Smooth muscle cell (in vitro differentiated cells): Measurements from ENCODE around the gene RABL3. TPM values are rescaled to one million over a fixed set of nuclear protein-coding genes. Genes with fewer than 3 reads are reported as not detected.

Source experiments
- DNase-seq: peaks from one replicate; lab custom pipeline; 2025; ENCODE audit not compliant: unreplicated experiment; lab: John Stamatoyannopoulos, UW
- H2AFZ ChIP-seq: fragments of 200-600 bp; sonication (generic); 2 replicates; pipeline ENCODE4 v1.6.0; 2016; ENCODE audit warnings: antibody characterized with exemption, low read depth, mild to moderate bottlenecking
- H3F3A ChIP-seq: fragments of 200-600 bp; sonication (generic); 2 replicates; pipeline ENCODE4 v1.6.0; 2017; ENCODE audit warnings: antibody characterized with exemption, low read depth
- H3K27ac ChIP-seq: fragments of 200-600 bp; sonication (generic); 2 replicates; pipeline ENCODE4 v1.5.1; 2016; ENCODE audit warnings: low read depth, mild to moderate bottlenecking
- H3K27me3 ChIP-seq: fragments of 200-600 bp; sonication (generic); 2 replicates; pipeline ENCODE4 v1.6.1; 2016; ENCODE audit warnings: low read depth, mild to moderate bottlenecking
- H3K36me3 ChIP-seq: fragments of 200-600 bp; sonication (generic); 2 replicates; pipeline ENCODE4 v1.5.1; 2016; ENCODE audit warnings: low read depth
- H3K4me1 ChIP-seq: fragments of 200-600 bp; sonication (generic); 2 replicates; pipeline ENCODE4 v1.5.1; 2016; ENCODE audit warnings: low read depth
- H3K4me2 ChIP-seq: fragments of 200-600 bp; sonication (generic); 2 replicates; pipeline ENCODE4 v1.6.0; 2016; ENCODE audit warnings: mild to moderate bottlenecking
- H3K4me3 ChIP-seq: fragments of 200-600 bp; sonication (generic); 2 replicates; pipeline ENCODE4 v1.5.1; 2016; ENCODE audit warnings: mild to moderate bottlenecking
- H3K79me2 ChIP-seq: fragments of 200-600 bp; sonication (generic); 2 replicates; pipeline ENCODE4 v1.6.0; 2016; ENCODE audit warnings: low read depth, mild to moderate bottlenecking
- H3K9ac ChIP-seq: fragments of 200-600 bp; sonication (generic); 2 replicates; pipeline ENCODE4 v1.6.0; 2016; ENCODE audit warnings: low read depth
- H3K9me3 ChIP-seq: fragments of 200-600 bp; sonication (generic); replicated peaks from 2 replicates; pipeline ENCODE4 v1.5.1; 2016; ENCODE audit warnings: low read depth
- H4K20me1 ChIP-seq: fragments of 200-600 bp; sonication (generic); 2 replicates; pipeline ENCODE4 v1.6.0; 2016; ENCODE audit warnings: low read depth
- WGBS: methylation state at CpG from one replicate; pipeline ENCODE4 v1.1.7; 2016; ENCODE audit warnings: low lambda C conversion rate; 5-methylcytosine and 5-hydroxymethylcytosine counted together
- polyA plus RNA-seq: library from polyadenylated mRNA; unstranded; fragments of >200 nt; fragmentation: Nextera tagmentation; extraction: Ambion mirVana; gene quantifications from 2 replicates; pipeline ENCODE4 v1.2.1, GENCODE V29; 2016
- total RNA-seq: library from RNA; depleted of rRNA; stranded (reverse); fragments of >200 nt; gene quantifications from 2 replicates; pipeline ENCODE4 v1.2.3, GENCODE V29; 2014
- TF ChIP-seq, protein P1 (sequence below): fragments of 200-600 bp; sonication (generic); IDR thresholded peaks from 2 replicates; pipeline ENCODE4 v1.5.1; 2017; ENCODE audit warnings: borderline replicate concordance, mild to moderate bottlenecking, antibody characterized with exemption; ENCODE audit not compliant: insufficient read depth, poor library complexity, severe bottlenecking

Gene RABL3
- total and polyA plus RNA-seq, 2 experiments from 2014 or later: 29.5 to 33.5 TPM

- TF ChIP-seq, protein P1, sequence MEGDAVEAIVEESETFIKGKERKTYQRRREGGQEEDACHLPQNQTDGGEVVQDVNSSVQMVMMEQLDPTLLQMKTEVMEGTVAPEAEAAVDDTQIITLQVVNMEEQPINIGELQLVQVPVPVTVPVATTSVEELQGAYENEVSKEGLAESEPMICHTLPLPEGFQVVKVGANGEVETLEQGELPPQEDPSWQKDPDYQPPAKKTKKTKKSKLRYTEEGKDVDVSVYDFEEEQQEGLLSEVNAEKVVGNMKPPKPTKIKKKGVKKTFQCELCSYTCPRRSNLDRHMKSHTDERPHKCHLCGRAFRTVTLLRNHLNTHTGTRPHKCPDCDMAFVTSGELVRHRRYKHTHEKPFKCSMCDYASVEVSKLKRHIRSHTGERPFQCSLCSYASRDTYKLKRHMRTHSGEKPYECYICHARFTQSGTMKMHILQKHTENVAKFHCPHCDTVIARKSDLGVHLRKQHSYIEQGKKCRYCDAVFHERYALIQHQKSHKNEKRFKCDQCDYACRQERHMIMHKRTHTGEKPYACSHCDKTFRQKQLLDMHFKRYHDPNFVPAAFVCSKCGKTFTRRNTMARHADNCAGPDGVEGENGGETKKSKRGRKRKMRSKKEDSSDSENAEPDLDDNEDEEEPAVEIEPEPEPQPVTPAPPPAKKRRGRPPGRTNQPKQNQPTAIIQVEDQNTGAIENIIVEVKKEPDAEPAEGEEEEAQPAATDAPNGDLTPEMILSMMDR: no peak
- Histone ChIP-seq H3F3A (no peaks in the 10 kb centered on the region), H3K79me2 (no peaks in the 10 kb centered on the region), H3K36me3 (no peaks in the 10 kb centered on the region), H2AFZ (no peak overlapping the region), H3K4me3 (no peak overlapping the region), H3K4me2 (no peak overlapping the region), H3K4me1 (peaks cover 8% of the 10 kb centered on the region), H3K9me3 (no peaks in the 10 kb centered on the region), H3K27me3 (no peaks in the 10 kb centered on the region), H3K9ac (no peak overlapping the region), H3K27ac (no peak overlapping the region), H4K20me1 (no peaks in the 10 kb centered on the region)
- no peak for DNase-seq
- 100% methylated on average over 1 of the region's 1 CpG for WGBS
Measured at GRCh38 chr3:120685411-120685810, 56.9 kb downstream of the RABL3 start.

- H3K4me1 ChIP-seq: peaks cover 11% of the 10 kb centered on the region
- no peaks in the 10 kb centered on the region for H4K20me1 ChIP-seq
- H3K9ac ChIP-seq: no peak overlapping the region
- H3K4me3 ChIP-seq: no peak overlapping the region
- H3F3A ChIP-seq: no peaks in the 10 kb centered on the region
- no peak overlapping the region for H2AFZ ChIP-seq
- H3K9me3 ChIP-seq: no peaks in the 10 kb centered on the region
- no peak overlapping the region for H3K4me2 ChIP-seq
- no peak overlapping the region for H3K27ac ChIP-seq
- WGBS: 90% methylated on average over 4 of the region's 4 CpGs
- TF ChIP-seq, protein P1: no peak
- no peak for DNase-seq
- H3K36me3 ChIP-seq: no peaks in the 10 kb centered on the region
- H3K27me3 ChIP-seq: no peaks in the 10 kb centered on the region
- no peaks in the 10 kb centered on the region for H3K79me2 ChIP-seq
Measured at GRCh38 chr3:120684896-120685295, 57.4 kb downstream of the RABL3 start.

DNA sequence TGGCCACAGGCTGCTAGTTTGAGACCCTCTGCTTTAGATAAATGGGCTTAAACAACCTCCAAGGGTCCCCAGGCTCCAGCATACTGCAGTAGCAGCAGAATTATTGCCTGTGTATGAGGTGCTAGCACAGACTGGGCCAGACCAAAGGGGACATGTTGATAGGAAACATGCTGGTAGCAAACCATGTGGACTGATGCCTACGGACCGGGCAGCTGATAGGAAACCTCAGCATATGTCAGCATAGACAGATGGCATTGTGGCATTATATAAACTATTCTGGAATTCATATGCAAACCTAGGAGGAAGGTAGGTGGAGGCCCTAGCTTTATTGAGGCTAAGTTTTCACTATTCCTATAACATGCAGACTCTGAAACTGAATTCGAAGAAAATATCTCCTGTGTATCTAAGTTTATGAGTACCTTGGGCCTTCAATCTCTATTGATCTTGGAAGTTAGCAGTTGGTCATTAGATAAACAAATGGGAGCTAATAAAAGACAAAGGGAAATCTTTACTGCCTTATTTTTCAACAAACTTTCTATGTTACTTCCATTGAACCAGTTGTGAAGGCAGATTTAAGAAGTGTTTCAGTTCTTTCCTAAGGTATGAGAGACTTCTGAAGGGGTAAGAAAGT lies 58.5 kb downstream of the RABL3 start:
- Histone ChIP-seq H3K4me1 (peaks cover 12% of the 10 kb centered on the region), H3F3A (no peaks in the 10 kb centered on the region), H2AFZ (no peak overlapping the region), H3K4me2 (no peak overlapping the region), H4K20me1 (no peaks in the 10 kb centered on the region), H3K79me2 (no peaks in the 10 kb centered on the region), H3K36me3 (no peaks in the 10 kb centered on the region), H3K27ac (no peak overlapping the region), H3K4me3 (no peak overlapping the region), H3K9ac (no peak overlapping the region), H3K27me3 (no peaks in the 10 kb centered on the region), H3K9me3 (no peaks in the 10 kb centered on the region)
- TF ChIP-seq, protein P1: no peak
- no peak for DNase-seq
- WGBS: 98% methylated on average over 3 of the region's 3 CpGs

DNA sequence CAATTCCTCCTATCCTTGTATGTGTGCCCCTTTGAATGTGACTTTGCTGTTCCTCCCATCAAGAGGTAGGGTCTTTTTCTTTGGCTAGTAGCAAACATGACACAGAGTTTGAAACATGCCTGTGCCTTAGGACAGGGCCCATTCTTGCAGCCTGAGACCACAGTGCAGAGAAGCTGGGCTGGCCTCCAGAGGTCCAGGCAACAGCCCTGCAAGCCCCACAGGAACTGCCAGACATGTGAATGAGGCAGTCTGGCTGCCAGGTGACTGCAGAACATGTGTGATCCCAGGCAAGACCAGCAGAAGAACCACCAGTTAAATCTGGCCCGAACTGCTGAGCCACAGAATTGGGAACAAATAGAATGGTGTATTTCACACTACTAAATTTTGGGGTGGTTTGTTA lies 59.1 kb downstream of the RABL3 start:
- TF ChIP-seq, protein P1: no peak
- peaks cover 13% of the 10 kb centered on the region for H3K4me1 ChIP-seq
- H3K36me3 ChIP-seq: no peaks in the 10 kb centered on the region
- H3K79me2 ChIP-seq: no peaks in the 10 kb centered on the region
- H3F3A ChIP-seq: no peaks in the 10 kb centered on the region
- H3K4me2 ChIP-seq: no peak overlapping the region
- H3K27ac ChIP-seq: no peak overlapping the region
- 90% methylated on average over 1 of the region's 1 CpG for WGBS
- H2AFZ ChIP-seq: no peak overlapping the region
- H3K9me3 ChIP-seq: no peaks in the 10 kb centered on the region
- H3K9ac ChIP-seq: no peak overlapping the region
- H3K27me3 ChIP-seq: no peaks in the 10 kb centered on the region
- H4K20me1 ChIP-seq: no peaks in the 10 kb centered on the region
- no peak for DNase-seq
- H3K4me3 ChIP-seq: no peak overlapping the region
